Stimulated activated CD4-positive, alpha-beta T cell treated with anti-CD3 and anti-CD28 coated beads, Interleukin-4, amount 100 ng/mL, for 48 hours (primary cell): ENCODE measurements around the gene FHOD1.

Experiments used
- DNase-seq, 2 donors: peaks; one replicate each; pipeline ENCODE4 v3.0.0-alpha.2; 2020; ENCODE audit warnings: low read depth in 2 of 2

Gene FHOD1

GRCh38 chr16:67247192-67248072 lies at the start of gene FHOD1:
FHOD1 (minus strand) TSS chr16:67247481; CDS start chr16:67247410, 71 bp downstream.
- peak; percentile 99 for DNase-seq

GRCh38 chr16:67296420-67296819 lies 49.1 kb upstream of the FHOD1 start:
- no peak for DNase-seq

GRCh38 chr16:67294938-67295361 lies 47.7 kb upstream of the FHOD1 start:
- DNase-seq, result no peak

GRCh38 chr16:67294171-67294757 lies 47.0 kb upstream of the FHOD1 start:
- DNase-seq, result no peak

GRCh38 chr16:67291461-67291860 lies 44.2 kb upstream of the FHOD1 start:
- no peak for DNase-seq

- no peak for DNase-seq
Measured at GRCh38 chr16:67287960-67288359, 40.7 kb upstream of the FHOD1 start.

- no peak for DNase-seq
Measured at GRCh38 chr16:67286441-67287235, 39.4 kb upstream of the FHOD1 start.

GRCh38 chr16:67284699-67285646 lies 37.7 kb upstream of the FHOD1 start:
- DNase-seq, result no peak

- no peak for DNase-seq
Measured at GRCh38 chr16:67283826-67284555, 36.7 kb upstream of the FHOD1 start.

GRCh38 chr16:67283039-67283825 lies 36.0 kb upstream of the FHOD1 start:
- no peak for DNase-seq

- no peak for DNase-seq
Measured at GRCh38 chr16:67282447-67282805, 35.1 kb upstream of the FHOD1 start.

GRCh38 chr16:67281536-67282446 lies 34.5 kb upstream of the FHOD1 start:
- no peak for DNase-seq

- no peak for DNase-seq
Measured at GRCh38 chr16:67280090-67281015, 33.1 kb upstream of the FHOD1 start.

GRCh38 chr16:67279296-67280089 lies 32.2 kb upstream of the FHOD1 start, which contains the start of gene PLEKHG4:
PLEKHG4 (plus strand) TSS chr16:67279532; CDS start chr16:67280045, 513 bp downstream.
- peak; percentile 71 to 81 for DNase-seq

GRCh38 chr16:67278773-67279295 lies 31.6 kb upstream of the FHOD1 start:
- peak in 1 of 2 donors; percentile 50 for DNase-seq

GRCh38 chr16:67277999-67278772 lies 30.9 kb upstream of the FHOD1 start:
- no peak for DNase-seq
